HUES48 (cell line): Measurements from ENCODE around the gene RHOF.

Experiments
- H3K27ac ChIP-seq: one replicate; pipeline ENCODE4 v1.7.0; 2013; ENCODE audit warnings: low read depth, low read length, inconsistent platforms
- H3K27me3 ChIP-seq: 2 replicates; pipeline ENCODE4 v1.6.1; 2013; ENCODE audit warnings: mild to moderate bottlenecking, low read length; ENCODE audit not compliant: control insufficient read depth, insufficient read depth
- H3K36me3 ChIP-seq: 2 replicates; pipeline ENCODE4 v1.6.1; 2013; ENCODE audit warnings: low read length; ENCODE audit not compliant: control insufficient read depth, insufficient read depth
- H3K4me1 ChIP-seq: 2 replicates; pipeline ENCODE4 v1.6.1; 2013; ENCODE audit warnings: mild to moderate bottlenecking, low read length; ENCODE audit not compliant: control insufficient read depth, insufficient read depth
- H3K4me3 ChIP-seq: 2 replicates; pipeline ENCODE4 v1.5.1; 2013; ENCODE audit warnings: mild to moderate bottlenecking, low read depth, low read length
- H3K9ac ChIP-seq: 2 replicates; pipeline ENCODE4 v1.6.1; 2013; ENCODE audit warnings: mild to moderate bottlenecking, low read depth, low read length, moderate library complexity
- H3K9me3 ChIP-seq: 2 replicates; pipeline ENCODE4 v1.6.1; 2013; ENCODE audit warnings: low read length; ENCODE audit not compliant: control insufficient read depth, insufficient read depth

The RHOF gene

GRCh38 chr12:121802485-121802842 is 9.0 kb upstream of the RHOF start:
- no peaks in the 10 kb centered on the region for H3K27me3 ChIP-seq
- peaks cover 37% of the 10 kb centered on the region for H3K4me1 ChIP-seq

DNA sequence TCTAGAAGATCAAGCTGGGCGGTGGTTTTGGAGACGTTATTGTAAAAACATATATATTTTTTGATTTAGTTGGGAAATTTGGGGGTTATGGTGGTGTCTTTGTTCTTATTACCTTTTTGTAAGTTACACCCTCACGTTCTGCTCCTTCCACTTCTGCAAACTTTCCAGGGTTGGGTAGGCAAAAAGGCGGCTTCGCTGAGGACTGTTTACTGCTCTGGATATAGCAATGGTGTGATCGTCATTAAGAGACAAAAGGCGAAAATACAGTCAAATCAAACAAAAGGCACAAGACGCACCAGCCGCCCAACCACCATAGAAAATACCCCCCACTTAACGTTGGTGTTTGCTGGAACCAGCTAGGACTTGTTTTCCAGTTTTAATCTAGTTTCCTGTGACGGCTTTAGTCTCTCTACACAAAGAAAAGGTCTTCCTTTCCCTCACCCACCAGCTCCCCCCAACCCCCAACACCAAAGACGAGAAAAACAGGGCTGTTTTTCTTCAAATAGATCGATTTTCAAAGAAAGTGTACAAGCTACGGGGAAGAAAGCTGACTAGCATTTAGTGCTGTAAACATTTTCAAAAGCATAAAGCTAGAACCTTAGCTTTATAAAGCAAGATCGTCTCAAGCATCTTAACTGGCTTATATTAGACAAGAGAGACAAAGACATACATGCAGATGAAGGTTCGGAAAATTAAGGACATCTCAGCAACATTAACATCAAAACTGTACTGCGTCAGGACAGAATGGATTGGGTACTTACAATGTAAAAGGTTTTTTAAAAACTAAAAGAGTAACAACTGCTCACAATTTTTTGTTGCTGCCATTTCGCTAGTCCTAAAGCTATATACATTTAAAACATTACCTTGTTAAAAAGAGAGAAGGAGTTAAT is 8.4 kb upstream of the RHOF start:
- Histone ChIP-seq H3K9me3 (no peaks in the 10 kb centered on the region), H3K36me3 (peaks cover 18% of the 10 kb centered on the region), H3K4me3 (peak overlapping the region; percentile 86), H3K27me3 (no peaks in the 10 kb centered on the region), H3K9ac (peak overlapping the region; percentile 98), H3K4me1 (peaks cover 37% of the 10 kb centered on the region), H3K27ac (peak overlapping the region; percentile 100)

More at GRCh38 chr12:121802485-121802842, 9.0 kb upstream of the RHOF start:
- Histone ChIP-seq H3K9ac (peak overlapping the region; percentile 98), H3K9me3 (no peaks in the 10 kb centered on the region), H3K27ac (peak overlapping the region; percentile 100), H3K36me3 (peaks cover 24% of the 10 kb centered on the region), H3K4me3 (peak overlapping the region; percentile 86)

- H3K4me1 ChIP-seq = peaks cover 29% of the 10 kb centered on the region
- H3K36me3 ChIP-seq = peaks cover 22% of the 10 kb centered on the region
- peak overlapping the region; percentile 98 for H3K9ac ChIP-seq
- H3K9me3 ChIP-seq = no peaks in the 10 kb centered on the region
- peak overlapping the region; percentile 86 for H3K4me3 ChIP-seq
- no peaks in the 10 kb centered on the region for H3K27me3 ChIP-seq
- H3K27ac ChIP-seq = peak overlapping the region; percentile 100
These were observed 7.5 kb upstream of the RHOF start for GRCh38 chr12:121800694-121801594.

GRCh38 chr12:121799842-121800693 is 6.6 kb upstream of the RHOF start:
- H3K4me3 ChIP-seq = peak overlapping the region; percentile 86
- H3K4me1 ChIP-seq = peaks cover 28% of the 10 kb centered on the region
- H3K27ac ChIP-seq = peak overlapping the region; percentile 100
- no peaks in the 10 kb centered on the region for H3K27me3 ChIP-seq
- no peaks in the 10 kb centered on the region for H3K9me3 ChIP-seq
- H3K9ac ChIP-seq = peak overlapping the region; percentile 98
- peaks cover 24% of the 10 kb centered on the region for H3K36me3 ChIP-seq

DNA sequence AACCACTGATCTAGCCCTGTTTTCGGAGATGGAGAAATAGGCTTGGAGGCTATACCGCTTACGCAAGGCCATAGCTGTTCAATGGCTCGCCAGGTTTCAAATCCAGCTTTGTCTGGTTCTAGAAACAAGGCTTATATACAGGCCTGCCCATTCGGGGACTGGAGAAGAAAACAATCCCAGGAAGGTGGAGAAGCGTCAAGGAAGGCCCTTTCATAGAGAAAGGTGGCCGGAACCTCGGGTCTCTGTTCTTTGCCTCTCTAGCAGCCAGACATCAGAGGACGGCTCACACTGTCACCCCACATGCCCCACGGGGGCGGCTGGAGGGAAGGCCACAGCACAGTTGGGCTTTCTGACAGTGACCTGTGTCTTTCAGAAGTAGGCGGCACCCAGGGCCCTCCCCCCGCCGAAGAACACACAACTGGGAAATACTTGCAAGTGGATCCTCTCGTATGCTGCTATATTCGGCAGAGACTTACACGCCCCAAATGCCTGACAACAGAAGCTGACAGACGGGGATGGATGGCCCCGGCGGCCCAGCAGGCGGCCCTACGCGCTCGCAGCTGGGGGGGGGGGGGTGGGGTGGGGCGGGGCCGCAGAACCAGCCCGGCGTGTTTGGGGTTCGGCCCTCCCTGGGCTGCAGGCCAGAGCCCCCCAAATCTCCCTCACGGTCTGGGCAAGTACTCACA is 5.8 kb upstream of the RHOF start:
- Histone ChIP-seq H3K9ac (peak overlapping the region; percentile 74), H3K27me3 (no peaks in the 10 kb centered on the region), H3K9me3 (no peaks in the 10 kb centered on the region), H3K4me1 (peaks cover 34% of the 10 kb centered on the region), H3K4me3 (peak overlapping the region; percentile 86), H3K27ac (peak overlapping the region; percentile 100), H3K36me3 (peaks cover 24% of the 10 kb centered on the region)

DNA sequence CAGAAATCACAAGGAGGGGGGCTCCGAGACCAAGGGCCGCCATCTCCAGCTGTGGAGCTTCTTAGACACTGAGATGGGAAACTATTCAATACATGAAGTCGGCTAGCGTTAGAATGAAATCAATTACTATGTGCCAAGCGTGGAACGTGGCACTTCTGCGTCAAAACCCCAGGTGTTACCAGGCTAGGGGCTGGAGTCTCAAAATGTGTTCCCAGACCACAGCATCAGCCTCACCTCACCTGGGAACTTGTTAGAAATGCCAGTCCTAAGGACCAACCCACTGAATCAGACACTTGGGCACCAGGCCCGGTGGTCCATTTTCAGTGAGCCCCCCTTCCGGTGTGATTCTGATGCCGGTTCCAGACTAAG is 5.3 kb upstream of the RHOF start:
- H3K27ac ChIP-seq = peak overlapping the region; percentile 100
- H3K9ac ChIP-seq = no peak overlapping the region; the same call in 1 of the 2 replicates

GRCh38 chr12:121797937-121798786 is 4.7 kb upstream of the RHOF start:
- H3K9ac ChIP-seq = no peak overlapping the region; the same call in 1 of the 2 replicates
- peak overlapping the region; percentile 100 for H3K27ac ChIP-seq
- peaks cover 35% of the 10 kb centered on the region for H3K4me1 ChIP-seq

More for the DNA sequence above, 5.3 kb upstream of the RHOF start:
- Histone ChIP-seq H3K4me1 (peaks cover 35% of the 10 kb centered on the region), H3K36me3 (peaks cover 24% of the 10 kb centered on the region), H3K27me3 (no peaks in the 10 kb centered on the region), H3K4me3 (peak overlapping the region; percentile 47), H3K9me3 (no peaks in the 10 kb centered on the region)

DNA sequence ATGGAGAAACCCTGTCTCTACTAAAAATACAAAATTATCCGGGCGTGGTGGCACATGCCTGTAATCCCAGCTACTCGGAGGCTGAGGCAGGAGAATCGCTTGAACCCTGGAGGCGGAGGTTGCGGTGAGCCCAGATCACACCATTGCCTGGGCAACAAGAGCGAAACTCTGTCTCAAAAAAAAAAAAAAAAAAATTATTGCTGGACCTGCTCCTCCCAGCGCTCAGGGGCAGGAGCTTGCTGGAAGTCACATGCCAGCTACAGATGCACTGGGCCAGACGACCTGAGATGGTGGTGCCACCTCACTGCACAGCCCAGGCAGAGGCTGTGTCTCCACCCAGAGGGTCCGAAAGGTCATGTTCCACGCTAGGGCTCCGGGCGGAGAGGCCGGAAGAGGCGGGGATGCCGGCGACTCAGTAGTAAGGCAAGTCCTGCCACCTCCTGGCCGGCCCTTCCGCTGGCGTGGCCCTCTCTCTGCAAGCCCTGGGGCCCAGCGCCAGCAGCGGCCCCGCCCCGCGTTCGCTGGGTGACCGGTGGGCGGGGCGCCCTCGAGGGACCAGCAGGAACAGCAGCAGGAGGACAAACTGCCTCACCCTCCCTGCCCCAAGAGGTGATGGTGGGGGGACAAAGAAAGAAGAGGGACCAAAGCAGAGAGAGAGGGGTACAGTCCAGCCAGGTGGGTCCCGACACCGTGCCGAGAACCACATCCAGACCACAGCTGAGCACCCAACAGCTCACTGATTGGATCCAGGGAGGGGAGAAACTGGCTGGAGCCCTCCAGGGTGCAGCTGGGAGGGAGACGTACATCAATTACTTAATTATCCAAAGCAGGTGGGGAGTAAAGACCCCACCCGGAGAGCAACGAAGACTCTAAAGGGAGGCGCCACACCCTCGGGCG is 3.6 kb upstream of the RHOF start:
- peak overlapping the region; percentile 25 for H3K27ac ChIP-seq
- peaks cover 24% of the 10 kb centered on the region for H3K36me3 ChIP-seq
- H3K4me1 ChIP-seq = peaks cover 40% of the 10 kb centered on the region
- H3K4me3 ChIP-seq = peak overlapping the region; percentile 4; the same call in 1 of the 2 replicates
- no peaks in the 10 kb centered on the region for H3K9me3 ChIP-seq
- no peak overlapping the region for H3K9ac ChIP-seq
- H3K27me3 ChIP-seq = no peaks in the 10 kb centered on the region

More at GRCh38 chr12:121797937-121798786, 4.7 kb upstream of the RHOF start:
- Histone ChIP-seq H3K27me3 (no peaks in the 10 kb centered on the region), H3K36me3 (peaks cover 24% of the 10 kb centered on the region), H3K4me3 (peak overlapping the region; percentile 47), H3K9me3 (no peaks in the 10 kb centered on the region)
